ENCODE measurements around the gene MPL.

MPL gene

GRCh38 chr1:43306688-43307457 is 30.7 kb upstream of the MPL start:
- DNase-seq: no peak

DNA sequence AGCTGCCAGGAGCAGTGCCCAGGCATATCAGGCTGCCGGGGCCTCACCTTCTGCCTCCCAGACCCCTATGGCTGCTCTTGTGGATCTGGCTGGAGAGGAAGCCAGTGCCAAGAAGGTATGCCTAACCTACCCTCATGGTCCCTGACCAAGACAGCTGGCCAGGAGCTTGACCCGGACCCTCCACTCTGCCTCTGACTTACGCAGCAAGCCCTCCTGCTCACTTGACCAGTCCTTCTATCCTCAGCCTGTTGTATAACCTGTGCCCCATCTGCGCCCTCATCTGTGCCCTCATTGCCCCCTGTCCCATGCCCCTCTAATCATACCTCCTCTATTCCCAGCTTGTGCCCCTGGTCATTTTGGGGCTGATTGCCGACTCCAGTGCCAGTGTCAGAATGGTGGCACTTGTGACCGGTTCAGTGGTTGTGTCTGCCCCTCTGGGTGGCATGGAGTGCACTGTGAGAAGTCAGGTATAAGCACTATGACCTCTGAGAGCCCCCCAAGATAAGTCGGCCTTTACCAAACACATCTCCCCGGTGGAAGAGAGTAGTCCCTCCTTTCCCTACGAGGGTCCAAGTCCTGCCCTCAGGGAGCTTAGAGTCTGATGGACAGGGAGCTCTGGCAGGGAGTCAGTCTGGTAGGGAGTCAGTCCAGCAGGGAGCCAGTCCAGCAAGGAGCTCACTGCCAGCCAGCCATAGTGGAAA is 30.0 kb upstream of the MPL start:
- DNase-seq: no peak

GRCh38 chr1:43308635-43309404 is 28.8 kb upstream of the MPL start:
- DNase-seq: no peak

GRCh38 chr1:43309405-43310025 is 28.1 kb upstream of the MPL start:
- DNase-seq: no peak

GRCh38 chr1:43311521-43311920 is 26.1 kb upstream of the MPL start:
- DNase-seq: no peak

GRCh38 chr1:43312212-43312623 is 25.4 kb upstream of the MPL start:
- no peak for DNase-seq

DNA sequence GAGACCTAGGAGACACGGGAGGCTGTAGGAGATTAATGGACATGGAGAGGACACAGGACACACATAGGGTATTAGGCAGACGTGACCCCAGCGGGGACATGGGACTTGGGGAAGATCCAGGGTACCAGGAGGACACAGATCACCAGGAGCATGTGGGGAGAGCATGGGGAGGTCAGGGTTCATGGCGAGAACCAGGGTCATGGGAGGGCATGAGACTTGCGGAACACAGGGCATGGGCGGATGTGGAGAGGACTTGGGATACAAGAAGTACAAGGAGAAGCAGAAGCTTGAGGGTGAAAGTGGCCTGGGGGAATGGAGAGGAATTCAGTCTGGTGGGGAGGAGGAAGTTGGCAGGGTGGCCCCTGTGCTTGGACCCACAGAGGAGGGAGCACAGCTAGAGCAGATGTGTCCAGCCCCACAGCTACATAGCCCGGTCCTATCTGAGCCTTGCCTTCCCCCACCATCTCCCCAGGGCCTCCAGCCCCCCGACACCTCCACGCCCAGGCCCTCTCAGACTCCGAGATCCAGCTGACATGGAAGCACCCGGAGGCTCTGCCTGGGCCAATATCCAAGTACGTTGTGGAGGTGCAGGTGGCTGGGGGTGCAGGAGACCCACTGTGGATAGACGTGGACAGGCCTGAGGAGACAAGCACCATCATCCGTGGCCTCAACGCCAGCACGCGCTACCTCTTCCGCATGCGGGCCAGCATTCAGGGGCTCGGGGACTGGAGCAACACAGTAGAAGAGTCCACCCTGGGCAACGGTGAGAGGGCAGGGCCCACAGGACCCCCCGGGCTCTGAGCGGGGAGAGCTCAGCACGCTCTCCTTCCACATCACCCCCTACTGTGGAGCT is 24.7 kb upstream of the MPL start:
- DNase-seq: no peak

DNA sequence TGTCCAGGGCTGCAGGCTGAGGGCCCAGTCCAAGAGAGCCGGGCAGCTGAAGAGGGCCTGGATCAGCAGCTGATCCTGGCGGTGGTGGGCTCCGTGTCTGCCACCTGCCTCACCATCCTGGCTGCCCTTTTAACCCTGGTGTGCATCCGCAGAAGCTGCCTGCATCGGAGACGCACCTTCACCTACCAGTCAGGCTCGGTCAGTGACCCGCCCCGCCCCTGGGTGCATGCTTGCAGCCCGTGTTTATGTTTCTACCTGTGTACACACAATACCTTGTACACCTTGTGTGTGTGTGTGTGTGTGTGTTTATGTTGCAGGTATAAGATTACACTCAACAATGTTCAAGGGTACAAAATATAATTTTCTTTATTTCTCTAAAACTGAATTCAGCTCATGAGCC is 23.8 kb upstream of the MPL start:
- no peak for DNase-seq

GRCh38 chr1:43314233-43314632 is 23.4 kb upstream of the MPL start:
- DNase-seq: no peak

DNA sequence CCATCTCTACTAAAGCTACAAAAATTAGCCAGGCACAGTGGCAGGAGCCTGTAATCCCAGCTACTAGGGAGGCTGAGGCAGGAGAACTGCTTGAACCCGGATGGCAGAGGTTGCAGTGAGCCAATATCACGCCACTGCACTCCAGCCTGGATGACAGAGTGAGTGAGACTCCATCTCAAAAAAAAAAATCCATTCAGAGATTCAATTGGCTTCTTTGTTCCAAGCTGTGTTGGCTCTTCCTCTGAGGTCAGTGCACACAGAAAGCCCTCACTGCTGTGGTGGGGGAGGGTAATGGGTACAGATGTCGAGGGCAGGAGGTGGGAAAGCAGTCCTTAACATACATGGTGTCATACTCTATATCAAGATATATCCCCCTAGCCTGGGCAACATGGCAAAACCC is 22.1 kb upstream of the MPL start:
- DNase-seq: no peak

DNA sequence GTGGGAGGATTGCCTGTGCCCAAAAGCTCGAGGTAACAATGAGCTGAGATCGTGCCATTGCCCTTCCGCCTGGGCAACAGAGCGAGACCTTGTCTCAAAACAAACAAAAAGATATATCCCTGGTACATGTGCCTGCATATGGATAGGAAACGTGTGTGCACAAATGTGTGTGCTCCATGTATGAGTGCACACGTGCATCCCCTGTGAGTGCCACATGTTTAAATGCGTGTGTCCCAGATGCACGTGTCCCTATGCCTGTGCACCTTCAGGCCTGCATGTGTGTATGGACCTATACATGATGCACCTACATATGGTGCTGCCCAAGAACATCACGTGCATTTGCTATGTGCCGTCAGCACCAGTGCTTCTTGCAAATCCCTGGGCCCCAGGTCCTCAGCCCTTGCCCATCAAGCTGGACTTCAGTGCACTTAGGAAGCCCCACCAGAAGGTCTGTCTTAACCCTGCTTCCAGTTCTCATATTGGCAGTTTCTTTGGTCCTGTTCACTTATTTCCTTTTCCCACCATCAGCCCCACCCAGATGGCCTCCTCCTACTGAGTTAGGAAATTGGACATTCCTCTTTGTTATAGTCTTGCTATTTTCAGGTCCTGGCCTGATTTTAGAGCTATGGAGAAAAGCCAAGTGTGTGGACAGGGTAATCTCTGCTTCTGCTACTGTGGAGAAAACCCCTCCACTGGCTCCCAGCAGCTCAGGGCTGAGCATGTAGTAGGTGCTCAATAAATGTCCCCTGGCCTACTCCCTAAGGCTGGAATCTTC is 21.5 kb upstream of the MPL start:
- no peak for DNase-seq

GRCh38 chr1:43316738-43317520 is 20.7 kb upstream of the MPL start:
- no peak for DNase-seq

DNA sequence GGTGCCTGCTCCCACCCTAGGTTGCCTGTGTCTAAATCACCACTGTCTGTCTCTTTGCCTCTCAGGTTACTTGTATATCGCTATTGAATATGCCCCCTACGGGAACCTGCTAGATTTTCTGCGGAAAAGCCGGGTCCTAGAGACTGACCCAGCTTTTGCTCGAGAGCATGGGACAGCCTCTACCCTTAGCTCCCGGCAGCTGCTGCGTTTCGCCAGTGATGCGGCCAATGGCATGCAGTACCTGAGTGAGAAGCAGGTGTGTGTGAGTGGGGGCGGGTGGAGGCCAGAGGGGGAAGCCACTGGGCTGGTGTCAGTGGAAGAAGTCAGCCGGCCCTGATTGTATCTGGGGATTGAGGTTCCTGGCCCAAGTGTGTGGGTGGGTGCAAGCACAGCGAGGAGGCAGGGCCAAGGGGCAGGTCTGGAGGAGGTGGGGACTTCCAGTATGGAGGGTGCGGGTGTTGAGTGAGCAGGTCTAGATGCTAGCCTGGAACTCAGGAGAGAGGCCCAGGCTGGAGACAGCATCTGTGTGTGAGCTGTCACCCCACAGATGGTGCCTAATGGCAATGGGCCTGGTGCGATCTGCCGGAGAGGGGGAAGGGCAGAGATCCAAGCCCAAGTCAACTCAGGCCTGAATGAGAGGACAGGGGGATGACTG is 19.7 kb upstream of the MPL start:
- no peak for DNase-seq

DNA sequence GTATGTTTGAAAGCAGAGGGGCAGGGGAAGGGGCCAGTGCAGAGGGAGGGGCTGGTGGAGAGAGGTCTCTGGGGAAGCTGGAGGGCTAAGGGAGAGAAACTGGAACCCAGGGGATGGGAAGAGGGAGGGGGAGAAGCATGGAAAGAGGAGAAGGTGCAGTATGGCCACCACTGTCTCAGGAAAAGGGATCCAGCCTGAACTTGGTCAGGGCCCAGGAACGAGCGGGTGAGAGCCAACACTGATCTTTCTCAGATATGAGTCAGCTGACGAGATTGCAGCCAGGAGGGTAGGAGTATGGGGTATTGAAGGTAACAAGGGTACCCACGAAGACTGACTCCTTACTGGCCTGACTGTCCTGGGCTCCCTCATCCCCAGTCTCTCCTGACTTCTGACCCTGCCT is 18.8 kb upstream of the MPL start:
- no peak for DNase-seq

- DNase-seq: no peak
These were observed 18.3 kb upstream of the MPL start for GRCh38 chr1:43319288-43319687.

DNA sequence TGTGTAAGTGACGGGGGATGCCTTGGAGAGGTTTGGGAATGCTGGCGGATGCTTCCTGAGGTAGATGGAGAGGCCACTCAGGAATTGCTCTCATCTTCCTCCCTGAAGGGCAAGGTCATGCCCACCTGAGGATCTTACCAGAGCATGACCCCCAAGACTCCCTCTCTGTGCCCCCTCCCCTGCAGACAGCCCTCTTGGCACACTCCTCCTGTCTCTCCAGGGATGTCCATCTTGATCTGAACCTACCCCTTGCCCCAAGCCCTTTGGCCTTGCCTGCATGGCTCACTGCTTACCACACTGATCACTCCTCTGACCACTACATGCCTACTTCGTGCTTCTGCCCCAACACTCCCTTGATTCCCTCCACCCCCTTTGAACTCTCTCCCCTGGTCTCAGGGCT is 17.9 kb upstream of the MPL start:
- DNase-seq: no peak

DNA sequence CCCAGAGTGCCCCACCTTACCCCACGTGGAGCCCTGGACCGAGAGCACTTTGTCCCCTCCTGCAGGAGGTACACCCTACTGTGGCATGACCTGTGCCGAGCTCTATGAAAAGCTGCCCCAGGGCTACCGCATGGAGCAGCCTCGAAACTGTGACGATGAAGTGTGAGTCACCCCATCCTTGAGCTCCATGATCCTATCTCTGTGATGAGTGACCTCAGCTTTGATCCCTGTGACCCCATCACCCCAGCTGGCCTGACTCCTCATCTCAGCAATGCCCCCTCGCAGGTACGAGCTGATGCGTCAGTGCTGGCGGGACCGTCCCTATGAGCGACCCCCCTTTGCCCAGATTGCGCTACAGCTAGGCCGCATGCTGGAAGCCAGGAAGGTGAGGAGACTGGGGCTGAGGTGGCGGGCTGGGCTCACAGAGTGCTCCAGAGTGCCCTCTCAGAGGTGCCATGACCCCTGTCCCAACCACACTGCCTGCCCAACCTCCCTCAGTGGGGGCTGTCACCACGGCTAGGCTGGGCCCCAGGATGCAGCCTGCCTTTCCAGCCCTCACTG is 16.2 kb upstream of the MPL start:
- no peak for DNase-seq

GRCh38 chr1:43322506-43322905 is 15.1 kb upstream of the MPL start:
- no peak for DNase-seq

DNA sequence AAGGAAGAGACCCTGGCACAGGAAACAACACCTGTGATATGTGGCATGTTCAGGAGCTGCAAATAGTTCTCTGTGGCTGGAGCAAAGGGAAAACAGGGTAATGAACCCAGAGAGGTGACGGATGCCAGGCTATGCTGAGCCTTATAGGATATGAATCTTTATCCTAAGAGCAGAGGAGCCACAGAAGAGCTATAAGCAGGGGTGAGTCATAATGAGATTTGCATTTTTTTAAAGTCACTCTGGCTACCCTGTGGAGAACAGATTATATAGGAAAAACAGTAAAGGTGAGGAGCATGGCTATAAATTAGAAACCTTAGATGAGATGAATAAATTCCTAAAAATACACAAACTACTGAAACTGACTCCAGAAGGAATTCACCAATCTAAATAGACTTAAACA is 12.8 kb upstream of the MPL start:
- DNase-seq: no peak

GRCh38 chr1:43325381-43325780 is 12.2 kb upstream of the MPL start:
- no peak for DNase-seq
